Activated T-cell treated with anti-CD3 and anti-CD28 coated beads, Interleukin-2, amount 50 U/mL, for 48 hours (primary cell): ENCODE results near the gene ZNF248.
"Not testable (repeated sequence)": the region's sequence is repeated elsewhere in the genome, so short reads cannot be mapped to it uniquely, and the experiment has no call there.

Source experiments
- DNase-seq, 2 experiments: peaks; one replicate each; pipeline ENCODE4 v3.0.0-alpha.2; 2020

The ZNF248 gene

DNA sequence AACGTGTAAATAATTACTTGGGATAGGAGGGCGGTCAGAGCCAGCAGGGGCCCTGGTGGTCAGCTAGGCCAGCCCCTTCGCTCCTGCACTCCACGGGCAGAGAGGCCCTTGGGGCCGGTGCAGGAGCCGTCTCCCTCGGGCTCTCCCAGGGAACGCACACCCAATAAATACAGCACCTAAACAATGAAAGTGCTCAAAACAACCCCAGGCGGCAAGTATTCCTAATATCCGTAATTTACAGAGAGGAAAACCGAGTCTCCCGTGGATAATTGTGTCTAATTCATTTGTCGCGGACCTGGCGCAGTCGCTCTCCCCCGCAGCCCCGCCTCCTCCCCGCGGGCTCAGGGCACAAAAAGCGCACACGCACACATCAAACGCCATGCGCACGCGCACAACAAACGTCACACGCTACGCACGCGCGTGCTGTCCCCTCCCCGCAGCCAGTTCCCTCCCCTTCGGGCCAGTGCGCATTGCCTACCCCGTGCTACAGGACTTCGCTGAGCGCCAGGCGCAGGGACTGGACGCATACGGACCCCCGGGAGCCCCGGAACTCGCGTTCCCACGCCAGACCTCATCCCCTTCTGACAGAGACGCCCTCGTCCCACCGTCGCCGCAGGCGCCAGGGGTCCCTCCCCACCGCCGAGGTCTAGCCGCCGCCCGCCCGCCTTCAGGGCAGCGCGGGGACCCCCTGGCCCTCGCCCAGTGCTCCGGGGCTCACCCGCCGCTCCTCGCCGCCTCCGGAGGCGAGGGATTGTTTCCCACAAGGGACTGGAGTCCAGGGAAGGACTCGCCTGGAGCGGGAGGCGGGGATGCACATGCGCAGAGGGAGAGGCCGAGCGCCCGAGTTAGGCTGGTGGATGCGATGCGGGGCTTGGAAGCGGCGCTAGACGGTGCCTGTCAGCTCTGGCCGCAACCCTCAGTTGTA is at the start of gene ZNF248:
ZNF248 (minus strand) TSS at position 324 of the 925 bp plus-strand sequence. CDS start 1,300 bp downstream, outside the sequence.
- peak; percentile 95 for DNase-seq

DNA sequence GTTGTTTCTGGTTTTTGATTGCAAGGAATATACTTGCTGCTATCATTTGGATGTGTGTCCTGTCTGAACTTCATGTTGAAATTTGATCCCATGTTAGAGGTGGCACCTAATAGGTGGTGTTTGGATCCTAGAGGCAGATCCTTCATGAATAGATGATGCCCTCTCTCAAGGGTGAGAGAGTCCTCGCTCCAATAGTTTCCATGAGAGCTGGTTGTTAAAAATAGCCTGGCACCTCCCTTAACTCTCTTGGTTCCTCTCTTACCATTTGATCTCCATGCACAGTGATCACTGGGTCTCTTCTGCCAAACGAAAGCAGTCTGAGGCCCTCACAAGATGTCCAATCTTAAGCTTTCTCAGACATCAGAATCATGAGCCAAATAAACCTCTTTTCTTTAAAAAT is 49.0 kb upstream of the ZNF248 start:
- no peak for DNase-seq

DNA sequence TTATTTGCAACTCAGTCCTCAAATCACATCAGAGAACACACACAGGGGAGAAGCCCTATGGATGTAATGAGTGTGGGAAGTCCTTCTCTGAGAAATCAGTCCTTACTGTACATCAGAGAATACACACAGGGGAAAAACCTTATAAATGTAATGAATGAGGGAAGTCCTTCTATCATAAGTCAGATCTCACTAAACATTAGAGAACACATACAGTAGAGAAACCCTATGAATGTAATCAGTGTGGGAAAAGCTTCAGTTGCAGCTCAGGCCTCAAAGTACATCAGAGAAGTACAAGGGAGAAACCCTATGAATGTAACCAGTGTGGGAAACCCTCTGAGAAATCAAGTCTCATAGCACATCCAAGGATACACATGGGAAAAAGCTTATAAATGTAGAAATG is 39.0 kb upstream of the ZNF248 start:
- no peak for DNase-seq

DNA sequence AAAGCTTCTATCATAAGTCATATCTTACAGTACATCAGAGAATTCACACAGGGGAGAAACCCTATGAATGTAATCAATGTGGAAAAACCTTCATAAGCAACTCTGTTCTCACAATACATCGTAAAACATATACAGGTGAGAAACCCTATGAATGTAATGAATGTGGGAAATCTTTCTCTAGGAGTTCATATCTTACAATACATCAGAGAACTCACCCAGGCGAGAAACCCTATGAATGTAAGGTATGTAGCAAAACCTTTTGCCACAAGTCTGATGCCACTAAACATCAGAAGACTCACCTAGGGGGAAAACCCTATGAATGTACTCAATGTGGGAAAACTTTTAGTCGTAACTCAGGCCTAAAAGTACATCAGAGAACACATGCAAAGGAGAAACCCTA is 38.3 kb upstream of the ZNF248 start:
- no peak for DNase-seq

DNA sequence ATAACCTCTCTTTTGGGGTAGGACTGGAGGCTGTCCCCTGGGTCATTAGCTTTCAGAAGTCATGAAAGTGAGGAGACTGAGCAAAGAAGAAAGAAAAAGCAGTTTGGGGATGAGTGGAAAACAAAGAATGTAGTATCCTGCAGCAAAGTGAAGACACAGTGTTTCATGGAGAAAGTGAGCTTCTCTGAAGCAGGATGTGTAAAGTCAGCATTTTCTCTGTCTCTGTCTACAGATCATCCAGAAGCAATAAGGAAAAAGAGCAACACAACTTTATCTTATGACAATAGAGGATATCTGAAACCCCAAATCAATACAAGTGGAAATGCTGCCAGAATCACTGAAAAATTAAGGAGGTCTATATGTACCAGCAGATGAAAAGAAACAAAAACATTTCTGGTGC is 28.4 kb upstream of the ZNF248 start:
- DNase-seq: no peak

DNA sequence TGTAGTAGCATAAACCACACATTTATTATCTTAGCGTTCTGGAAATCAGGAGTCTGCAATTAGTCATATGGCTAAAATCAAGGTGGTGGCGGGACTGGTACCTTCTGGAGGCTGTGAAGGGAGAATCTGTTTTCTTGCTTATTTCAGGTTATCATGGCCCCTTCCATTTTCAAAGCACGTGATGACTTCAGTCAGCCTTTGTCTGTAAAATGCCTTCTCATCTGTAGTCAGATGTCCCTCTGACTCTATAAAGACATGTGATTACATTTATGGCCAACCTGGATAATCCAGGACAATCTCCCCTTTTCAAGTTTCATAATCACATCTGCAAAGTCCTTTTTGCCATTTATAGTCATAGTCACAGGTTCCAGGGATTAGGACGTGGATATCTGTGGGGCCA is 15.5 kb upstream of the ZNF248 start:
- DNase-seq: no peak

DNA sequence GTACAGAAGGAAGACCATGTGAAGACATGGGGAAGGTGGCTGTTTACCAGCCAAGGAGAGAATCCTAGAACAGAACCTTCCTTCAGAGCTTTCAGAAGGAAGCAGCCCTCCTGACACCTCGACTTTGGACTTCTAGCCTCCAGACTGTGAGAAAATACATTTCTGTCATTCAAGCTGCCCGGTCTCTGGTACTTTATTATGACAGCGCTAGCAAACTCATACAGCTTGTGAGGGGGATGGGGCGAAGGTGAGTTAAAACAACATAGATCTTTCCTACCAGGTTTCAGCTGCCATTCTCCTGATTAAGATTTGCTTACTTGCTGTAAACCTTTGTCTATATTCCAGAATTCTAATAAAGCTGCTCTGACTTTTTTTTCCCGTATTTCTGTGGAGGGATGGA is 14.9 kb upstream of the ZNF248 start:
- DNase-seq: no peak

DNA sequence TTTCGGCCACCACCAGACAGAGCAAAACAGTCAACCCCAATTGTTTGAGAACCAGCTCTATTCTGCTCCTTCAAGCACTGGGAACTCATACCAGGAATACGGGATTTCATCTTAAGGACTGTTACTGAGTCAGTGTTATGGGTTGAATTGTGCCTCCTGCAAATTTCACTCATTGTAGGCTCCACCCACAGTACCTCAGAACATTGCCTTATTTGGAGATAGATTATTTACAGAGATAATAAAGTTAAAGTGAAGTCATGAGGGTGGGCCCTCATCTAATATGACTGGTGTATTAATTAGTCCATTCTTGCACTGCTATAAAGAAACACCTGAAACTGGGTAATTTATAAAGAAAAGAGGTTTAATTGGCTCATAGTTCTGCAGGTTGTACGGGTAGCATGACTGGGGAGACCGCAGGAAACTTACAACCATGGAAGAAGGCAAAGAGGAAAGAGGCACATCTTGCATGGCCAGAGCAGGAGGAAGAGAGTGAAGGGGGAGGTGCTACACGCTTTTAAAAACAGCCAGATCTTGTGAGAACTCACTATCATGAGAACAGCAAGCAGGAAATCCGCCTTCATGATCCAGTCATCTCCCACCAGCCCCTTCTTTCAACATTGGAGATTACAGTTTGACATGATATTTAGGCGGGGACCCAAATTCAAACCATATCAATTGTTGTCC is 14.3 kb upstream of the ZNF248 start:
- no peak for DNase-seq

DNA sequence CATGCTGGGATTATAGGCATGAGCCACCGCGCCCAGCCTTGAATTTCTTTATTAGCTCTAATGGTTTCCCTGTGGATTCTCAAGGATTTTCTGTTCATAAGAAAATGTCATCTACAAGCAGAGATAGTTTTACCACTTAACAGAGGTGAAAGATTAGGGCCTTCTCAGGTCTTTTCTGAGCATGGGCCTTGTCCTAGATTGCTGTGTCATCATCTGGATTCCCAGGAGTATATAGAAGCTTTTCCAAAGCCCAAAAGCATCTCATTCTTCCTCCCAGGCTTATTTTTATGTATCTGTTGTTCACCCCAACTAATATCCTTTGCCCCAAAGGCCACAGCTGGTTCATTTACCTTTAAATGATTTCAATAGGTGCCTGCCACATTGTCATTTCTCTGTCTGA is 13.7 kb upstream of the ZNF248 start:
- DNase-seq: no peak

DNA sequence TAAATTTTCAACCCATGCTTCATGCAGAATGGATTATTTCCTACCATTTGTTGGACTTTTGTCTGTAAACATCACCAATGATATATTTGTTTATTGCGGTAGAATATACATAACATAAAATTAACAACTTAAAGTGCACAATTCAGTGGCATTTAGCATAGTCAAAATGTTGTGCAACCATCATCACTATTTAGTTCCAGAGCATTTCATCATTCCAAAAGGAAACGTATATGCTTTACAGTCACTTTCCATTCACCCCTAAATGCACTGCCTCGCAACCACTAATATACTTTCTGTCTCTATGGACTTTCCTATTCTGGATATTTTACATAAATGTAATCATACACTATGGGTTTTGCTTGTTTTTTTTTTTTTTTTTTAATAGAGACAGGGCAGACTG is 11.4 kb upstream of the ZNF248 start:
- DNase-seq: no peak

DNA sequence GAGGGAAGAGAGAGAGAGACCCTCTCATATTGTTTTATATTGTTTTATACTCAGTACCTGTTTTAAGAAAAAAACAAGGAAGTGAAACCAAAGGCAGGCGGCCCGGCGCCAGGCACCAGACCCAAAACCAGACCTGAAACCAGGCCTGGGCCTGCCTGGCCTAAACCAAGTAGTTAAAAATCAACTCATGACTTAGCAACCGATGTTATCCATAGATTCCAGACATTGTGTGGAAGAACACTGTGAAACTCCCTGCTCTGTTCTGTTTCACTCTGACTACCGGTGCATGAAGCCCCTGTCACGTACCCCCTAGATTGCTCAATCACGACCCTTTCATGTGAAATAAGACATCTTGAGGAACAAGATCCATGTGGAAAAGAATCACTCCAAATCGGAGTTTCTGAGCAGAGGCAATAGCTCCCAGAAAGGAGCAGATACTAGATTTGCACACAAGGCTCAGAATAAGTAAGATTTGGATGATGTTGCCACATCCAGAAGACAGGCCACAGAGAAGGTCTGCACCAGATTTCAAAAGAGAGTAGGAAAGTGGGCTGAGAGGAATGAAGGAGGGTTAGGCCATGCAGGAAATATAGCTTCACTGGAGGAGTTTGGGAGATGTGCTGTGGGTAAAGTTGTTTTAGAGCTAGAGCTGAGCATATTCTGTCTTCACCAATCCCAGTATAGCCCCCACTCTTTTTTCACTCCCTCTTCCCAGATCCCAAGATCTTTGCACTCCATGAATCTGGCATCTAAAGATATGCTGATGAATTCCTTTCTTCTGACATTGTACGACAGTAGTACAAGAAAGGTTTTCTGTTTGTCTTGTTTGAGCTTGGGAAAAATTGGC is 8.8 kb upstream of the ZNF248 start:
- DNase-seq: no peak

DNA sequence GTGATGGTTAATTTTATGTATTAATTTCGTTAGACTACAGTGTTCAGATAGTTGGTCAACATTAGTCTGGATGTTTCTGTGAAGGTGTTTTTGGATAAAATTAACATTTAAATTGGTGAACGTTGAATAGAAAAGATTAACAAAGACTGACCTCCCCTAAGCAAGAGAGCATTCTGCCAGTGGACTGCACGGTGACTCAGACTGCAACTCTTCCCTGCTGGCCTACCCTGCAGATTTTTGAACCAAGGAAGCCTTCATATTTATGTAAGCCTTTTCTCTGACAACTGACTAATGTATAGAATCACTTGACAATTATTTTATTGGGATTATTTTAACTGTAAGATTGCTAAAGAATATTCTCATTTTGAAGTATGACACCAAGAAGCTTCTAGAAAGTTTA is 7.9 kb upstream of the ZNF248 start:
- DNase-seq: no peak

DNA sequence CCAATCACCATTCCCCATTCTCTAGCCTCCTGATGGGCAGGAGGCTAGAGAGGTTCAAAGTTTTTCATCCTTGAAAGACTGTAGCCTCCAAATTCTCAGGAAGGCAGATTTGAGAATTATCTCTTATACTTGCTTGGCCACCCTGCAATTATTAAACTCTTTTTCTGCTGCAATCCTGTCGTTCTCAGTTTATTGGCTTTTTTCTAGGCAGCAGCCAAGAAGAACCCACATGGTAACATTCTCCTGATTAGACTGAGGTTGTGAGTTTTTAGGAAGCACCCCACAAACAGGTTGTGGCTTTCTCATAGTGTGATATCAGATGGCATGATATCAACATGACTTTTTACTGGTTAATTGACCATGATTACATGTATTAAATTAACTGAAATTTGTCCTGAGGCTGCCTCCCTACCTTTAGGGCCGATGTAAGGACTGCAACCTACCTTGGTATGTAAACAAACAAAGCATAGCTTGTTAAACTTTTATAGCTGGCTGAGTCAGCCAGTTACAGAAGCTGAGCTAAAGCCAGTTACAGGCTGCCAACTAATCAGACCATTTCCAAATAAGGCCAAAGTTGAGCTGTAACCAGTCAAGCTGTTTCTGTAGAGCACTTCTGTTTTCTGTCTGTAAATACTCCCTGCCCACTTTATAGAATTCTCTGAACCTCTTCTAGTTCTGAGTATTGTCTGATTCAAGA is 3.2 kb upstream of the ZNF248 start:
- DNase-seq: no peak

DNA sequence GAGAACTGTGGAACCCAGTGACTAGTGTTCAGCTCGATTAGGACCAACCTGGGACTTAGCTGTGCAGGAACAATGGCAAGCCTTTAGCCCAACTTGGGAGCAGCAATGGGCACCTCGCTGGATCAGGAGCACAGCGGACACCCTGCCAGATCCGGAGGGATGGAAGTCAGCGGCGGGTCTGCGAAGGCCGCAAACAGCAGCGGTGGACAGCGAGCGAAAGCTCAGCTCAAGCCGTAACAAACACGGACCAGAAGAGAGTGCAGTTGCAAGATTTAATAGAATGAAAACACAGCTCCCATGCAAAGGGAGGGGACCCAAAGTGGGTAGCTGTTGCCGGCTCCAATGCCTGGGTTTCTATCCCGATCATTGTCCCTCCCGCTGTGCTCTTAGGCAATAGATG is 1.9 kb upstream of the ZNF248 start:
- DNase-seq: not testable (repeated sequence)

DNA sequence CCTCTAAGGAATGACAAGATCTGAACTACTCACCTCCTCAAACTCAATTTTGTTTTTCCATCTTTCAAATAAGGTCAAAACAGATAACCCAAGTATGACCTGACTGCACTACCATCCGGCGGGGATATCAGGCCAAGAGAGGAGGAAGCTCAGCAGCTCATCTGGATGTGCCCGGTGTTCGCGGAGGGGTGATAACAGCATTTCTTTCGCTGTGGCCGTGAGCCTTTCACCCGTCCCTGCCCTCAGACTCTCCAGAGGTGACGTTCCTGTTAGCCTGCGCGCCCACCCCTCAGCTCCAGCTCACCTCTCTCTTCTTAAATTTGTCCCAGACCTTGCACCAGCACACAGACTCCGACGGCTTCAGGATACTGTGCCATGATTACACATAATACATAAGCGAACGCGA is 526 bp downstream of the ZNF248 start:
- no peak for DNase-seq

DNA sequence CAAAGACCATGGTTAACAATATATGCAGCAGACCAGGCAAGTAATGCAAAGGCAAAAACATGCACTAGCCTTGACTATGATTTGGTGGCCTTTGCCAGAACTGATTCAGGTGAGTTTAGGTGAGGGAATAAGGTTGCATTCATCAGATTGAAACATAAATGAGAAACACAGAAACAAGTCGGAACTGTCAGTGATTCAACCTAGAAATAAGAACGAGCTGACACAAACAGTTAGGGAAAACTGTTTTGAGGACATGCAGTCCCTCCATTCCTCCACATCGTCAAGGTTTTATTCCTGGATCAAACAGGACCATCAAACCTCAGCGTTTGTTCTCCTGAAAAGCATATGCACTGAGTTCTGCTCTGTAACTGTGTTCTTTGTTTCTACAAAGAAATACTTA is 1.8 kb downstream of the ZNF248 start:
- DNase-seq: no peak

DNA sequence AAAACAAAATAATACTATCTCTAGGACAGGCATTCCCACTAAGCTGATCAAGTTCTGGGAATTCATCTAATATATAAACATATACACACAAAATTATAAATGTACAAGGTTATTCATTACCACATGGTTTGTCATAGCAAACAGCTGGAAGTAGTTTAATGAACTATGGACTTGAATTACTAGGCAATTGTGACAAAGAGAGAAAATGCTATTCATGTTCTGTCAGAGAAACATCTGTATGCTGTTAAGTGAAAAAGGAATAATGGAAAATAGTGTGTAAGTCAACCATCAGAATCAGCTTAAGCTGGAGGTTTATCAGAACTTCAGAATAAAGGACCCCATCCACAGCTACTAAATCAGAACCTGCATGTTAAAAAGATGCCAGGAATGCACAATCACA is 2.8 kb downstream of the ZNF248 start:
- no peak for DNase-seq

DNA sequence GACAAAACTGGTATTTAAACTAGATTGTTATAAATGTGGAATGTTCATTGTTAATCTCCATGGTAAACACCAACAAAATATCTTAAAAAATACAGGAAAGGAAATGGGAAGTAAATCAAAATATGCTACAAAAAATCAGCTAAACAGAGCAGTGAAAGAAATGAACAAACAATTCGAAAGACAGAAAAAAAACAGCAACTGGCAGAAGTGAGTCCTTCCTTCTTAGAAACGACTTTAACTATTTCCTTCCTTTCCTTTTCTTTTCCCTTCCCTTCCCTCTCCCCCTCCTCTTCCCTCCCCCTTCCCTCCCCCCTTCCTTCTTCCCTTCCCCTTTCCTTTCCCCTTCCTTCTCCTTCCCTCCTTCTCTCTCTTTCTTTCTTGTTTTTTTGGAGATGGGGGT is 12.8 kb downstream of the ZNF248 start:
- no peak for DNase-seq

DNA sequence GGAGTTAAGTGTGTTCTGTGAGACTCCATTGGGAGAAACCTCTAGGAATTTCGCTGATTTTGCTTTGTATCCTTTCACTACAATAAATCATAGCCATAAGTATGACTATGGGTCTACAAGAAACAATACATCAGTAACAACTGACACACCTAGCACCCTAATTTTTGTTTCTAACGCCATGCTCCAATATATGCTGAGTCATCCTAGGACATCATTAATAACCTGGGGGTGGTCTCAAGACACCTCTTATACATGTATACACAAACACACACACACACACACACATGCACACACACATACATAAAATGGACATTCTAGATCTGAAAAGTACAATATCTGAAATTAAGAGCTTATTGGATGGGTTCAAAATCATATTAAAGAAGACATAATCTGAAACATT is 18.2 kb downstream of the ZNF248 start:
- no peak for DNase-seq

DNA sequence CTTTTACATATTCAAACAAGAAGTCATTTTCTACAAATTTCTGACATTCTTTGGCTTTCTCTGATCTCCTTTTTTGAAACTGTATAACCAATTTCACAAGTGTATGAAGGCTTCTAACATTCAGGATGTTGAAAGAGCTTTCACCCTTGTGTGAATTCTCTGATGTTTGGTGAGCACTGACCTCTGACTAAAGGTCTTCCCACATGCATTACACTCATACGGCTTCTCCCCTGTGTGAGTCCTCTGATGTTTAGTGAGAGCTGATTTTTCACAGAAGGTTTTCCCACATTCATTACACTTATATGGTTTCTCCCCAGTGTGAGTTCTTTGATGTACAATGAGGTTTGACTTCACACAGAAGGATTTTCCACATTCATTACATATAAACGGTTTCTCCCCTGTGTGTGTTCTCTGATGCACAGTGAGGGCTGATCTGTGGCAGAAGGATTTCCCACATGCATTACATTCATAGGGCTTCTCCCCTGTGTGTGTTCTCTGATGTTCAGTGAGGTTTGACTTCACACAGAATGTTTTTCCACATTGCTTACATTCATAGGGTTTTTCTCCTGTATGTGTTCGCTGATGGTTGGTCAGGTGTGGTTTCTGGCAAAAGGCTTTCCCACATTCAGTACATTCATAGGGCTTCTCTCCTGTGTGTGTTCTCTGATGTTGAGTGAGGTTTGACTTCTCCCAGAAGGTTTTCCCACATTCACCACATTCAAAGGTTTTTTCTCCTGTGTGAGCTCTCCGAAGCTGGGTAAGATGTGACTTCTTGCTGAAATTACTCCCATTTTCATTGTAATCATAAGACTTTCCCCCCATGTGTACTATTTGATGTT is 25.7 kb downstream of the ZNF248 start:
- DNase-seq: no peak

DNA sequence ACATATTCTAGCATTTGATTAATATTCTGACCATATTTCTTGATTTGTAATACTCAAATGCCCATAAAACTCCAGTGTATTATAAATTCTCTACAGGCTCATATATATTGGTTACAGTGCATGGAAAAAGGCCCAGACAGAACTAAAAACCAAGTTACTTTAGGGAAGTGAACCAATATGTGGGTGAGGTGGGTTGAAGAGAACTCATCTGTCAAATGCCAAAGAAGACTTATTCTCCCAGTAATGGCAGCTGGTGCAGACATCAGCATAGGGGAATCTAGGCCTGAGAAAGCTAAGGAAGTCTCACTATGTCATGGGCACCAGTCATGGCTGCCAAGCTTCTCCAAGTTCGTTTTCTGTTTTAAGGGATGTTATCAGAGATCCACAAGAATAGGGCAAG is 30.6 kb downstream of the ZNF248 start:
- no peak for DNase-seq

DNA sequence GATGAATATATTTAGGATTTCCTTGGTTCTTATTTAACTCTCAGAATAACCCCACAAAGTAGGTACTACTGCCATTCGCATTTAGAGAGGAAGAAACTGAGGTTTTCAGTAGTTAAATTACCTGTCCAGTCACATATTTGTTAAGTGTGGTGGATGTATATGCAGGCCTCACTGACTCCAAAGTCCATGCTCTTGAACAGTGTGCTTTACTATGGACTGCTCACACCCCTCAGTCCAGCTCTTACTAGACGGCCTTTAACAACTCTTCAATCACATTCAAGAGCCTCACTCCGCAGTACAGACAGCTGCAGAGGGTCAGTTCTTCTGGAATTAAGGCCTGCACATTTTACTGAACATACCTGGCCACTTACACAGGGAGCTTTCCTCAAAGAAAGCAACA is 36.2 kb downstream of the ZNF248 start:
- DNase-seq: no peak
